T-helper 1 cell treated with Interleukin-12 subunit alpha and Interleukin-12 subunit beta and Interleukin-4 antibody, amounts not matched to agents 30 μg/mL and 1 μg/mL, for 36 hours (primary cell): ENCODE data around the gene EDAR.

Experiments
- H3K27ac Mint-ChIP-seq: one replicate; pipeline ENCODE4 v1.8.0; 2021; ENCODE audit warnings: mild to moderate bottlenecking, mixed read lengths
- H3K27me3 Mint-ChIP-seq: one replicate; pipeline ENCODE4 v1.8.0; 2021; ENCODE audit warnings: low read depth, mixed read lengths
- H3K36me3 Mint-ChIP-seq: one replicate; pipeline ENCODE4 v1.8.0; 2021; ENCODE audit warnings: low read depth, mixed read lengths
- H3K4me1 Mint-ChIP-seq: one replicate; pipeline ENCODE4 v1.8.0; 2021; ENCODE audit warnings: low read depth, mixed read lengths
- H3K4me3 Mint-ChIP-seq: one replicate; pipeline ENCODE4 v1.8.0; 2021; ENCODE audit warnings: mild to moderate bottlenecking, moderate library complexity, mixed read lengths
- H3K9me3 Mint-ChIP-seq: one replicate; pipeline ENCODE4 v1.8.0; 2021; ENCODE audit warnings: mixed read lengths

EDAR gene

GRCh38 chr2:108923019-108923700 lies 65.9 kb downstream of the EDAR start:
- H3K27ac Mint-ChIP-seq: no peak overlapping the region
- H3K9me3 Mint-ChIP-seq: no peaks in the 10 kb centered on the region
- no peaks in the 10 kb centered on the region for H3K36me3 Mint-ChIP-seq
- no peaks in the 10 kb centered on the region for H3K27me3 Mint-ChIP-seq
- no peaks in the 10 kb centered on the region for H3K4me1 Mint-ChIP-seq
- H3K4me3 Mint-ChIP-seq: no peak overlapping the region

- H3K9me3 Mint-ChIP-seq: no peaks in the 10 kb centered on the region
- H3K27me3 Mint-ChIP-seq: no peaks in the 10 kb centered on the region
- no peaks in the 10 kb centered on the region for H3K36me3 Mint-ChIP-seq
- H3K4me1 Mint-ChIP-seq: no peaks in the 10 kb centered on the region
- H3K27ac Mint-ChIP-seq: no peak overlapping the region
- no peak overlapping the region for H3K4me3 Mint-ChIP-seq
Measured at GRCh38 chr2:108922141-108922915, 66.7 kb downstream of the EDAR start.

- H3K4me1 Mint-ChIP-seq: no peaks in the 10 kb centered on the region
- no peaks in the 10 kb centered on the region for H3K27me3 Mint-ChIP-seq
- H3K4me3 Mint-ChIP-seq: no peak overlapping the region
- H3K9me3 Mint-ChIP-seq: no peaks in the 10 kb centered on the region
- no peaks in the 10 kb centered on the region for H3K36me3 Mint-ChIP-seq
- H3K27ac Mint-ChIP-seq: no peak overlapping the region
Measured at GRCh38 chr2:108921096-108922030, 67.7 kb downstream of the EDAR start.

- Mint-ChIP-seq H3K4me3 (no peak overlapping the region), H3K36me3 (no peaks in the 10 kb centered on the region), H3K27ac (no peak overlapping the region), H3K27me3 (no peaks in the 10 kb centered on the region), H3K9me3 (no peaks in the 10 kb centered on the region), H3K4me1 (no peaks in the 10 kb centered on the region)
Measured at GRCh38 chr2:108920686-108921085, 68.3 kb downstream of the EDAR start.

GRCh38 chr2:108919571-108920373 lies 69.2 kb downstream of the EDAR start:
- Mint-ChIP-seq H3K36me3 (no peaks in the 10 kb centered on the region), H3K27me3 (no peaks in the 10 kb centered on the region), H3K27ac (no peak overlapping the region), H3K4me1 (no peaks in the 10 kb centered on the region), H3K9me3 (no peaks in the 10 kb centered on the region), H3K4me3 (no peak overlapping the region)

GRCh38 chr2:108918941-108919341 lies 70.1 kb downstream of the EDAR start:
- H3K36me3 Mint-ChIP-seq: no peaks in the 10 kb centered on the region
- peaks cover 2% of the 10 kb centered on the region for H3K4me1 Mint-ChIP-seq
- no peaks in the 10 kb centered on the region for H3K27me3 Mint-ChIP-seq
- no peaks in the 10 kb centered on the region for H3K9me3 Mint-ChIP-seq
- H3K27ac Mint-ChIP-seq: no peak overlapping the region
- no peak overlapping the region for H3K4me3 Mint-ChIP-seq

- no peaks in the 10 kb centered on the region for H3K9me3 Mint-ChIP-seq
- peaks cover 2% of the 10 kb centered on the region for H3K4me1 Mint-ChIP-seq
- H3K4me3 Mint-ChIP-seq: no peak overlapping the region
- H3K27me3 Mint-ChIP-seq: no peaks in the 10 kb centered on the region
- no peak overlapping the region for H3K27ac Mint-ChIP-seq
- H3K36me3 Mint-ChIP-seq: no peaks in the 10 kb centered on the region
Measured at GRCh38 chr2:108918156-108918874, 70.7 kb downstream of the EDAR start.

- no peaks in the 10 kb centered on the region for H3K27me3 Mint-ChIP-seq
- H3K4me3 Mint-ChIP-seq: no peak overlapping the region
- peaks cover 2% of the 10 kb centered on the region for H3K4me1 Mint-ChIP-seq
- no peaks in the 10 kb centered on the region for H3K36me3 Mint-ChIP-seq
- H3K9me3 Mint-ChIP-seq: no peaks in the 10 kb centered on the region
- H3K27ac Mint-ChIP-seq: no peak overlapping the region
Measured at GRCh38 chr2:108917526-108917925, 71.5 kb downstream of the EDAR start.

- Mint-ChIP-seq H3K27ac (no peak overlapping the region), H3K9me3 (no peaks in the 10 kb centered on the region), H3K27me3 (no peaks in the 10 kb centered on the region), H3K4me3 (no peak overlapping the region), H3K4me1 (peaks cover 2% of the 10 kb centered on the region), H3K36me3 (no peaks in the 10 kb centered on the region)
Measured at GRCh38 chr2:108916796-108917421, 72.1 kb downstream of the EDAR start.

- Mint-ChIP-seq H3K27ac (no peak overlapping the region), H3K4me3 (no peak overlapping the region), H3K36me3 (no peaks in the 10 kb centered on the region), H3K9me3 (no peaks in the 10 kb centered on the region), H3K27me3 (no peaks in the 10 kb centered on the region), H3K4me1 (peaks cover 2% of the 10 kb centered on the region)
Measured at GRCh38 chr2:108916122-108916795, 72.8 kb downstream of the EDAR start.

- no peak overlapping the region for H3K4me3 Mint-ChIP-seq
- no peaks in the 10 kb centered on the region for H3K9me3 Mint-ChIP-seq
- H3K27ac Mint-ChIP-seq: no peak overlapping the region
- H3K4me1 Mint-ChIP-seq: peaks cover 2% of the 10 kb centered on the region
- H3K36me3 Mint-ChIP-seq: no peaks in the 10 kb centered on the region
- no peaks in the 10 kb centered on the region for H3K27me3 Mint-ChIP-seq
Measured at GRCh38 chr2:108912629-108912902, 76.5 kb downstream of the EDAR start.

GRCh38 chr2:108911807-108912628 lies 77.0 kb downstream of the EDAR start:
- Mint-ChIP-seq H3K4me1 (peaks cover 2% of the 10 kb centered on the region), H3K27me3 (no peaks in the 10 kb centered on the region), H3K27ac (no peak overlapping the region), H3K9me3 (no peaks in the 10 kb centered on the region), H3K4me3 (no peak overlapping the region), H3K36me3 (no peaks in the 10 kb centered on the region)
